ENCODE data around the gene PPIF. TPM values are rescaled to one million over a fixed set of nuclear protein-coding genes. Genes with fewer than 3 reads are reported as not detected.

PPIF gene
- total RNA-seq, 1 experiment from 2014 or later: 59.0 TPM

DNA sequence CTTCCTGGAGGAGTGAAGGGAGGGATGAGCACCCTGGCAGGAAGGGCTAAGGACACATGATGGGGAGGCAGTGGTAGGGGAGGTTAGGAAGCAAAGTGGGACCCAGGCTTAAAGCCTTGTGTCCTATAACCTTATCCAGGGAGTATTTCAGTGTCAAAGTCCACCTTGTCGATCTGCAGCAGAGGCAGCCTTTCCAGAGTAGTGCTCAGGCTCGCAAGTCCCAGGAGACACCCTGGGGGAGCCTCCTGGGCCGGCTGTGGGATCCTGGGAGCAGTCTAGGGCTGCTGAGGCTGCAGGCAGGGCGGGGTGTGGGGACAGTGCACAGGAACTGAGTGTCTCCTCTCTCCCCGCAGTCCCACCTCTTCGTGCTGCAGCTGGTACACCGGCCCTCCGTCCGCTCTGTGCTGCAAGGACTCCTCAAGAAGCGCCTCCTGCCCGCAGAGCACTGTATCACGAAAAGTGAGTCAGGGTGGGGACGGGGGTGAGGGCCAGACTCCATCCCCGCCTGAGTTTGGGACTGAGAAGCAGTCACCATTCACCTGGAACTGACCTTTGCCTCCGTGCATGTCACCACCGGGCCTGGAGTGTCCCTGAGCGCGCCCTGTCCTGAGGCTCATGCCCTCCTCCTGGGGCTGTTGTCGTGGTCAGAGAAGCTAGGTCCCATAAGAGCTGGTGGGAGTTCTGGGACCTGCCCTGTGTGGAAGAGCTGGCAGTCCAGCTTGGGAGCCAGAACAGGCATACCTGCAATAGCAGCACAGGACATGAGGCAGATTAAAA lies 45.3 kb upstream of the PPIF start:
- no peaks in the 10 kb centered on the region for H3K27me3 ChIP-seq (ENCODE audit: control insufficient read depth, insufficient read depth, low read length)
- H3K4me3 ChIP-seq (ENCODE audit: low read depth in 2 of 2, low read length in 2 of 2): no peak overlapping the region
- TF ChIP-seq POLR2AphosphoS5 (IDR thresholded peaks at IDR 0.05; ENCODE audit: low read depth, low read length) (no peak), SIN3A (IDR thresholded peaks at IDR 0.05; ENCODE audit: borderline replicate concordance, insufficient read depth, low read depth, low read length) (no peak), CTCF (IDR thresholded peaks at IDR 0.05) (no peak), TCF7L2 (IDR thresholded peaks at IDR 0.05; ENCODE audit: low read depth, low read length) (no peak)
- TF ChIP-seq, protein P1, sequence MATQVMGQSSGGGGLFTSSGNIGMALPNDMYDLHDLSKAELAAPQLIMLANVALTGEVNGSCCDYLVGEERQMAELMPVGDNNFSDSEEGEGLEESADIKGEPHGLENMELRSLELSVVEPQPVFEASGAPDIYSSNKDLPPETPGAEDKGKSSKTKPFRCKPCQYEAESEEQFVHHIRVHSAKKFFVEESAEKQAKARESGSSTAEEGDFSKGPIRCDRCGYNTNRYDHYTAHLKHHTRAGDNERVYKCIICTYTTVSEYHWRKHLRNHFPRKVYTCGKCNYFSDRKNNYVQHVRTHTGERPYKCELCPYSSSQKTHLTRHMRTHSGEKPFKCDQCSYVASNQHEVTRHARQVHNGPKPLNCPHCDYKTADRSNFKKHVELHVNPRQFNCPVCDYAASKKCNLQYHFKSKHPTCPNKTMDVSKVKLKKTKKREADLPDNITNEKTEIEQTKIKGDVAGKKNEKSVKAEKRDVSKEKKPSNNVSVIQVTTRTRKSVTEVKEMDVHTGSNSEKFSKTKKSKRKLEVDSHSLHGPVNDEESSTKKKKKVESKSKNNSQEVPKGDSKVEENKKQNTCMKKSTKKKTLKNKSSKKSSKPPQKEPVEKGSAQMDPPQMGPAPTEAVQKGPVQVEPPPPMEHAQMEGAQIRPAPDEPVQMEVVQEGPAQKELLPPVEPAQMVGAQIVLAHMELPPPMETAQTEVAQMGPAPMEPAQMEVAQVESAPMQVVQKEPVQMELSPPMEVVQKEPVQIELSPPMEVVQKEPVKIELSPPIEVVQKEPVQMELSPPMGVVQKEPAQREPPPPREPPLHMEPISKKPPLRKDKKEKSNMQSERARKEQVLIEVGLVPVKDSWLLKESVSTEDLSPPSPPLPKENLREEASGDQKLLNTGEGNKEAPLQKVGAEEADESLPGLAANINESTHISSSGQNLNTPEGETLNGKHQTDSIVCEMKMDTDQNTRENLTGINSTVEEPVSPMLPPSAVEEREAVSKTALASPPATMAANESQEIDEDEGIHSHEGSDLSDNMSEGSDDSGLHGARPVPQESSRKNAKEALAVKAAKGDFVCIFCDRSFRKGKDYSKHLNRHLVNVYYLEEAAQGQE (IDR thresholded peaks at IDR 0.05; ENCODE audit: insufficient read depth in 1 of 2, low read depth in 2 of 2, low read length in 1 of 2): no peak
- in situ Hi-C loops (cut with HindIII; ENCODE audit: low pct_unique_long_range_greater_than_20kb, low sequenced_read_pairs) (no loop called here), intact Hi-C loops (cut with micrococcal nuclease; ENCODE audit: unreplicated experiment) (no loop called here)
- ChIA-PET POLR2A (interaction anchor here (0.6 kb wide), 1 partner anchor 153 kb away, joined by 6 read pairs; no protein-coding TSS in a partner anchor), CTCF (no interaction called here)
- no peaks in the 10 kb centered on the region for H3K4me1 ChIP-seq (ENCODE audit: control insufficient read depth, insufficient read depth, low read length)
- H3K27ac ChIP-seq (ENCODE audit: low read length): no peak overlapping the region
- no peak for DNase-seq (ENCODE audit: low read depth, low spot score)
- no peaks in the 10 kb centered on the region for H3K9me3 ChIP-seq (ENCODE audit: control insufficient read depth, insufficient read depth, low read depth, low read length)
- no TSS peak for BruUV-seq (replicated peaks)
- 0 out of 2 replicates have a peak, but pooled peaks cover 2% of the 10 kb centered on the region for H3K36me3 ChIP-seq (ENCODE audit: control insufficient read depth, insufficient read depth, low read length)
- ATAC-seq: no peak

- H3K27me3 ChIP-seq (ENCODE audit: control insufficient read depth, insufficient read depth, low read length): no peaks in the 10 kb centered on the region
- CTCF ChIA-PET: no interaction called here
- no peak for DNase-seq (ENCODE audit: low read depth, low spot score)
- in situ Hi-C loops (cut with HindIII; ENCODE audit: low pct_unique_long_range_greater_than_20kb, low sequenced_read_pairs) (no loop called here), intact Hi-C loops (cut with micrococcal nuclease; ENCODE audit: unreplicated experiment) (no loop called here)
- H3K27ac ChIP-seq (ENCODE audit: low read length): no peak overlapping the region
- ATAC-seq: no peak
- H3K4me1 ChIP-seq (ENCODE audit: control insufficient read depth, insufficient read depth, low read length): no peaks in the 10 kb centered on the region
- TF ChIP-seq CTCF (IDR thresholded peaks at IDR 0.05) (no peak), TCF7L2 (IDR thresholded peaks at IDR 0.05; ENCODE audit: low read depth, low read length) (no peak), SIN3A (IDR thresholded peaks at IDR 0.05; ENCODE audit: borderline replicate concordance, insufficient read depth, low read depth, low read length) (no peak), POLR2AphosphoS5 (IDR thresholded peaks at IDR 0.05; ENCODE audit: low read depth, low read length) (no peak)
- TF ChIP-seq, protein P1 (IDR thresholded peaks at IDR 0.05; ENCODE audit: insufficient read depth in 1 of 2, low read depth in 2 of 2, low read length in 1 of 2): no peak
- H3K4me3 ChIP-seq (ENCODE audit: low read depth in 2 of 2, low read length in 2 of 2): no peak overlapping the region
- 0 out of 2 replicates have a peak, but pooled peaks cover 2% of the 10 kb centered on the region for H3K36me3 ChIP-seq (ENCODE audit: control insufficient read depth, insufficient read depth, low read length)
- no peaks in the 10 kb centered on the region for H3K9me3 ChIP-seq (ENCODE audit: control insufficient read depth, insufficient read depth, low read depth, low read length)
- no TSS peak for BruUV-seq (replicated peaks)
- POLR2A ChIA-PET: no interaction called here
These were observed 43.4 kb upstream of the PPIF start for GRCh38 chr10:79303631-79304478.

Data from Panc1 (cell line).